Amniotic epithelial cell (primary cell): ENCODE results near the gene ADSS1.

Experiments used
- DNase-seq: peaks from one replicate; pipeline ENCODE4 v3.0.0-alpha.2; 2010; ENCODE audit warnings: low read depth

Gene ADSS1

DNA sequence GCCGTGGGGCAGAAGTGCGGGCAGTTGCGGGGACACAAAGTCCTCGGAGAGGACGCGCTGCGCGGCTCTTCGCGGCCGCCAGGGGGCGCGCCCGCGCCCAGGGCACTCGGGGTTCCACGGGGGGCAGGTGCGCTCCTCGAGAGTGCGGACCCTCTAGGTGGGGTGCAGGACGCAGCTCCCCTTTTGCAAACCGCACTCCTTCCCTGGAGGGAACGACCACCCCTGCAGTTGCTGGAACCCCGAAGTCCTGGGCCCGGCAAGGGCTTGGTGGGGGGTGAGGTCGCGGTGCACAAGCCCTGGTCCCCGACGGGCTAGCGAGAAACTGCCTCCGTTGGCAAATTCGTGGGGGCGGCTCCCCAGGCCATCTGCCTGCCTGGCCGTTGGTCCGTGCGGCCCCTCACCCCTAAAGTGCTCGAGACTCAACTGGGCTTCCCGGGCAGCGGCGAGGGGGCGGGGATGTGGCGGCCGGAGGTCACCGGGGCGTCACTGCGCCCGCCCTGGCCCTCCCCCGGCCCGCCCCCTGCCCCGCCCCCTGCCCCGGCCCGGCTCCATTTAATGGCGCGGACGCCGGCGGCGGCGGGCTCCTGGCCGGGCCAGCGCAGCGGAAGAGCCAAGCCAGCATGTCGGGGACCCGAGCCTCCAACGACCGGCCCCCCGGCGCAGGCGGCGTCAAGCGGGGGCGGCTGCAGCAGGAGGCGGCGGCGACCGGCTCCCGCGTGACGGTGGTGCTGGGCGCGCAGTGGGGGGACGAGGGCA lies at the start of gene ADSS1:
TSS of gene ADSS1 (plus strand) at position 579 of the 756 bp plus-strand sequence. CDS start at position 621, 42 bp downstream.
- no peak for DNase-seq

DNA sequence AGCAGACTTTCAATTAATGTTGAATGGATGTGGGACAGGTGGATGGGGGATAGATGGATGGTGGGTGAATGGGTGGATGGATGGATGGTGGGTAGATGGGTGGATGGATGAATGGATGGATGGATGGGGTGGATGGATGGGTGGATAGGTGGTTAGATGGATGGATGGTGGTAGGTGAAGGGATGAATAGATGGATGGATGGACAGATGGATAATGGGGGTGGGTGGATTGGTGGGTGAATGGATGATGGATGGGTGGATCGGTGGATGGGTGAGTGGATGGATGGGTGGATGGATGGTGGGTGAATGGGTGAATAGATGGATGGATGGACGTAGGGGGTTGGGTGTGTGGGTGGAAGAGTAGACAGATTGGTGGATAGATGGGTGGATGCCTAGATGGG lies 48.6 kb upstream of the ADSS1 start:
- no peak for DNase-seq

DNA sequence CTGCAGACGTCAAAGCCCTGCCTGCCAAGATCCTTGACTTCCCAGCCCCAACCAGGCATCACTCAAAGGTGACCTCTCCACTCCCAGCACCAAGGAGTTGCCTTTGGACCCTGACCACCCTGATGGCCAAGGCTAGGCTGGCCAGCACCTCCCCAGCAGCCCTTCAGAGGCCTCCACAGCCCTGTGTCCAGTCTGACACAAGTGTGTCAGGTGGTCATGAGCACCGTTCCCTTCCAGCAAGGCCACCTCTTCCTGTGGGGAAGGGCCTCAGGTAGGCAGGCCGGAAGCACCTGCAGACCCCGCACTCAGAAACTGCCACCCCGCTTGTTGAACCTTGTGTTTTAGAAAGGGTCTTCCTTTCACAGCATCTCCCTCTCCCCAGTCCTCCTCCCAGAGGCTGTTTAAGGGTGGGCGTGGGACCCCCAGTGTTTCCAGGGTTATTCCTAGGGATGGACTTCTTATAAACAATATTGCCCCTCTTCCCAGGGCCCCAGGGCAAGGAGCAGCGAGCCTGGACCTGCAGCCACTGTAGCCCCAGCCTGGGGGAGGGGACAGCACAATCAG lies 47.8 kb upstream of the ADSS1 start:
- no peak for DNase-seq

DNA sequence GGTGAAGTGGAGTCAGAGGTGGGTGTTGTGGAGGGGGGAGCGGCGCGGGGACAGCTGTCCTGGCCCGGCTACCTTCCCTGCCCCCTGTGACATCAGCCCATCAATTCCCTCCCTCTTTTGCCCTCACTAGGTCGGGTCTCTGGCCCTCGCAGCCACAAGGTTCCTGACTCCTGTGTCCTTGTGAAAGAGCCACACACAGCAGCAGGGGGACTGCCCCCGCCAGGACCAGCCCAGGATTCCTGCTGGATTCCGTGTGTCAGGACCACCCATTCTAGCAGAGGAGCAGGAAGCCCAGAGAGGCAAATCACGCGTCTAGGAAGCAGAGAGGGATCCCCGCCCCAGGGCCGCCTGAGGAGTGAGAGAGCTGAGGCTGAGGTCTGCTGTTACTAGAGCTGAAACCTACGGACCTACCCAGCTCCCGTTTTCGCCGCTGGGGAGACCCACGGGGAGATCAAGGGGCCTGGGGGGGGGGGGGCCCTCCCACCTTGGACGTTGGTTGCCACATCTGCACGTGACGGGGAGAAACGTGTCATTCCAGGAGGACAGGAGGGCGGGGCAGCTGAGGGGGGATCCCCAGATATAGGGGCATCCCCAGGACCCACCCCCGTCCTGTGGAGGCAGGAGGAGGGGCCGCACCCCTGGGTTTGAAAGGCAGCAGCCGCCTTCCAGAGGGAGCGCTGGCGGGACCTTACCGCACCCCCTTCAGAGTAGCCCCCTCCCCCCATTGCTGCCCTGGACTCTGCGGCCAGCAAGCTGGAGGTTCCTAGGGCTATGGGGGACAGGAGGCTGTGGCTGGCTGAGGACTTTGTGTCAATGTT lies 47.1 kb upstream of the ADSS1 start:
- DNase-seq, result no peak

DNA sequence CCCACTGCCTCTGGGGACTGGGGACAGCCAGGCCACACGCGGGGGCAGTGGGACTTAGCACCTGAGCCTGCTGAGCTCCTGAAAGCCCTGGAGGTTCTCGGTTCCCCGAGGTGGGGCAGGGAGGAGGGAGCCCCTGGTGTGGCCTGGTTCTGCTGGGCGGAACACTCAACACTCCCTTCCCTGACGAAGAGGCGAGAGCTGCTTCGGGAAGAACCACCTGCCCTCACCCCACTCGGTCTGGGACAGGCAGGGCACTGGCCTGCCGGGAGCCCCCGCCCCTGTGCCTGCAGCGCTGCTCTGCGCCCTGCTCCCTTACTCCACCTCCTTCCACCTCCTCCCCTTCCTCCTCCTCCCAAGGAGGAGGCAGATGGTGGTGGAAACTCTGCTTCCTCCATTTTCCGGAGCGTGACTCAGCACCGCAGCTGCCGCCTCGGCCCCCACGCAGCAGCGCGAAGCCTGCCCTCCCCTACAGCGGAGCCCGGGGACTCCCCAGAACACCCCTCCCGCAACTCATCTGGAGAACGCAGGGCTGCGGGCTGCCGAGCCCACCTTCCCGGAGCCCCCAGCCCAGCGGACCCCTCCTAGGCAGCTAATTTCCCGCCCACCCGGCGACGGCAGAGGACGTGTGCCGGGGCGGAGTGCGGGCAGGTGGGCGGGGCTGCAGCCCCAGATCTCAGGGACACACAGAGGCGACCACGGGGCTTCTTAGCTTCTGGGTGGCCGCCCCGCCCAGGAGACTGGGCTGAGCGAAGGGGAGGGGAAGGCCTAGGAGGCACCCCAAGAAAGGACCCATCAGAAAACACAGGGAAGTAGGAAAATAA lies 46.3 kb upstream of the ADSS1 start:
- peak; percentile 81 for DNase-seq

DNA sequence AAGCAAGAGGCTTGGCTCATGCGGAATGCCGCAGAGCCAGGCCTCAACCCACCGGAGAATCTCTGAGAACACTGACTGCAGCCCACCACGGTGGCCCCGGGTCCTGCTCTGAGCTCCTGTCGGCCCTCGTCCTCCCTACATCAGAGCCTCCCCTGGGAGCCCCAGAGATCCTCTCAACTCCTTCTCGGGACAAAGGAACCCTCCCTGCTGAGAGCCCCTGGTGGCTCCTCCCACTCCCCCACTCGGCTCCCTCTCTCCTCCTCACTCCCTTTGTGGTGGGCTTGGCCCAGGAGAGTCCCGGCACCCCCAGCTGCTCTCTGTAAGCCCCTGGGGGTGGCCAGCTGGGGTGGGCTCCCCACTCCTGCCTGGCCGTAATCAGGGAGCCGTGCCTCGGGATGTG lies 45.7 kb upstream of the ADSS1 start:
- no peak for DNase-seq

DNA sequence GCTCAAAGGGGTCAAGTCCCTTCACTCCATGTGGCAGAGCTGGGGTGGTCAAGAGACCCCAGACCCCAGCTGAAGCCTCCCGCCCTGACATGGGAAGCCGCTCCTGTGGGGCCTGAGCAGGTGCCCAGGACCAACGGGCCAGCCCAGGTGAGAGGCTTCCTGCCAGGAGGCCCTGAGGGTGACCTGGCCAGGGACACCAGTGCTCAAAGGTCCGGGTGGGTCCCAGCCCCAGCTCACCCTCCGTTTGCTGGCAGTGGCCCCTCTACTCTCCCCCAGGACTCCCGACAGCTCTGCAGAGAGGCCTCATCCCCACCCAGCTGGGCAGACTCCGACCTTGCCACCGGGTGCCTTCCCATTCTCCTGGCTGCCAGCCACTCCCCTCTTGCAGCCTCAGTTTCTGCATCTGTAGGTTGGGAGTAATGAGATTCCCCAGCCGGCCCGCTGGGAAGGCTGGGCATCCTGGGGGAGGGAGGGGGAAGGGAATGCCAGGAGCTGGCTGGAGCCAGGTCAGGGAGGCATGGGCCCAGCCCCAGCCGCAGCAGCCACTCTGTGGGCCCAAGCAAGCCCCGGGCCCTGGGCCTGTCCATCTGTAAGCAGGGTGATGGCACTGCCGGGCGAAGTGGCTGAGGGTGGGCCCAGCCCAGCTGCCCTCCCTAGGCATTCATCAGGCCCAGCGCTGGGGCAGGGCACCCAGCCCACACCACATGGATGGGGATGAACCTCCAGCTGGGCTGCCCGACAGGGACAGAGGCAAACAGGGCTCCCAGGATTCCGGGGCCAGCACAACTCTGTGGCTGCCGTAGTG lies 44.9 kb upstream of the ADSS1 start:
- DNase-seq, result no peak

DNA sequence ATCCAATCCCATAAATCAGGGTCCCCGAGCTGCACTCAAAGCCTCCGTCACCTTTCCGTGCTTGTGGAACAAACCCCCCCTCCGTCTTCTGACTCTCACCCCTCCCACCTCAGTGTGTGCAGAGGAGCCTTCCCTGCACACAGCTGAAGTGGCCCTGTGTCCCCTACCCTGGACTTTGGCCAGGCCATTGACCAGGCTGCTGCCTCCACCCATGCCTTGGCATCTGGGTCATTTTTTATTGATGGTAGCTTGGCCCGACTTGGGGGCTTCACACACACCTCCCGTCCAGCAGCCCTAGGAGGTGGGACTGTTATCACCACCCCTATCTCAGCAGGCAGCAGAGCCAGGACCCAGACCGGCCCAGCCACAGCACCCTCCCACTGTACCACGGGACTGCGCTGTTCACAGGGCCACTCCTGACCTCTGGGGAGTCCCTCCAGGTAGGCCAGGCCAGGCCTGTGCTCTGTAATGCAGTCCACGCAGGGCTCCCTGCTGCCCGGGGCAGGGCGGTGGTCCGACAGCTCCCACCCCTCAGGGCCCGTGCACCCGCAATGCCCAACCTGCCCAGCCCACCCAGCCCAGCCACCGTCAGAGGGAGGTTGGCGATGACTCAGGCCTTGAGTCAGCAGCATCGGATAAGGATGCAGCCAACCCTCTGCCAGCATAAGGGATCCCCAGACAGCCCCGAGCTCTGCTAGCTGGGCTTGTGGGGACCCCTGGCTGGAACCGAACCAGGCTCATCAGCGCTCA lies 43.8 kb upstream of the ADSS1 start:
- peak; percentile 81 for DNase-seq

DNA sequence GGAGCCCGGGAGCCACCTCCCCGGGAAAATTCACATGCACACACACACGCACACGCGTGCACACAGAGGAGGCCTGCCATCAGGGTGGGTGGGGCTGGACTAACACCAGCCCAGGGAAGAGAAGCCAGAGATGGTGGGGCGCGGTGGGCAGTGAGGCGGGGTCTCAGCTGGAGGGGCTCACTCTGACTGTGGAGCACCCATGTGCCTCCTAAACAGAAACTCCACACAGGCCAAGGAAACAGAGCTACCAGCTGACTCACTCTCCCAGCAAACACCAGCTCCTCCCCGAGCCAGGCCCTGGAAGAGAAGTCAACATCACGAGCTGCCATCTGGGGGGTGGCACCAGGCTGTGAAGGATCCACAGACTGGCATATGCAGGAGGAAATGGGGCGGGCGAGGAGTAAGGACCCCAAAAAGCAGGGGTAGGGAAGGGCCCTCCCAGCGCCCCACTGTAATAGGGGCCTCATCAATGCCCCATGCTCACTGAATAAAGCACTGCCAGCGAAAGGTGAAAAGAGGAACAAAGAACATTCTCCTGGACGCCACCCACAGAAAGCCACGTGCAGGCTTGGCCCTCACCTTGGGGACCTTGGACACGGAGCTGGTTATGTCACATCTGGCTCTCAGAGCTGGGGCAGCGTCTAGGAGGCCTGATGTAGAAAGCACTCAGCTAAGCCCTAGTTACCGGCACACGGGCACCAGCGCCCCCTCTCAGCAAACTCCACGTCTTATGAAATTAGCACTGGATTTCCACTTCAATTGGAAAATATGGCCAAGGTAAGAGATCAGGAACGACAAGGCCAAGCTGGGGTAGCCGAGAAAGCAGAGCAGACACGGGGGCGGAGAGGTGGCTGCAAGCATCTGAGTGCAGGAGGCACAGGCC lies 43.0 kb upstream of the ADSS1 start:
- peak; percentile 91 for DNase-seq

DNA sequence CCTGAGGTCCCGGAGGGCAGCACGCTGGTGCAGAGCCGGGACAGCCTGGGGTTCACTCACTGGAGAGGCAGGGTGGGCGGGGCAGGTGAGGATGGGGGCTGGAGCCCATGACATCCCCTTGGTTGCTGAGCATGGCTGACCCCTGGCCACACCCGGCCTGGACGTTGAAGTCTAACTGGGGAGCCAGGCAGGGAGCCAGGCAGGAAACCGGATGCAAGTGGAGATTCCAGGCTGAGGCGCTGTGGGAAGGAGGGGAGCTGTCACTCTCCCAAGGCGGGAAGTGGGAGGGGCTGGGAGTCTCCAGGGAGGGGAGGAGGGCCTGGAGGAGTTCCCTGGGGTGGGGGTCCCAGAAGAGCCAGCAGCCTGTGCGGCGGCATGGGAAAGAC lies 42.3 kb upstream of the ADSS1 start:
- DNase-seq, result peak; percentile 82

DNA sequence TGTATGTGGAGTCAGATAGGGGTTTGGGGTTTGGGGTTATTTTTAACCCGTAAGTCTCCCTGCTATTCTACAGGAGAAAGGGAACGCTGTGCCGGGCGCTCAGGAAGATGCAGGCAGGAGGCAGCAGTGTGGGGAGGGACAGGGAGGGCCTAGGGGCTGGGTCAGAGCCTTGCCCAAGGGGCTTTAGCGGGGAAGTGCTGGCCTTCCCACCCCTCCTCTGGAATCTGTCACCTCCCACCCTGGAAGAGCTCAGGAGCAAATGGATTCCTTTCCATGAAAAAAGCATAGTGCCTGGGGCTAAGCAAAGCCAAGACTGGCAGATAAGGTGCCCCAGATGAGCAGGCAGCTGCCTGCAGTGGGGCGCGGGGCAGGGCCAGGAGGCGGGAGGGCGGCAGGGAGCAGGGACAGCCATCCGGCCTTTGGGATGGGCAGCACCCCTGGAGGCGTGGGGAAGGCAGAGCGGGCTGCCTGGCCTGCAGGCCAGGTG lies 41.9 kb upstream of the ADSS1 start:
- no peak for DNase-seq

DNA sequence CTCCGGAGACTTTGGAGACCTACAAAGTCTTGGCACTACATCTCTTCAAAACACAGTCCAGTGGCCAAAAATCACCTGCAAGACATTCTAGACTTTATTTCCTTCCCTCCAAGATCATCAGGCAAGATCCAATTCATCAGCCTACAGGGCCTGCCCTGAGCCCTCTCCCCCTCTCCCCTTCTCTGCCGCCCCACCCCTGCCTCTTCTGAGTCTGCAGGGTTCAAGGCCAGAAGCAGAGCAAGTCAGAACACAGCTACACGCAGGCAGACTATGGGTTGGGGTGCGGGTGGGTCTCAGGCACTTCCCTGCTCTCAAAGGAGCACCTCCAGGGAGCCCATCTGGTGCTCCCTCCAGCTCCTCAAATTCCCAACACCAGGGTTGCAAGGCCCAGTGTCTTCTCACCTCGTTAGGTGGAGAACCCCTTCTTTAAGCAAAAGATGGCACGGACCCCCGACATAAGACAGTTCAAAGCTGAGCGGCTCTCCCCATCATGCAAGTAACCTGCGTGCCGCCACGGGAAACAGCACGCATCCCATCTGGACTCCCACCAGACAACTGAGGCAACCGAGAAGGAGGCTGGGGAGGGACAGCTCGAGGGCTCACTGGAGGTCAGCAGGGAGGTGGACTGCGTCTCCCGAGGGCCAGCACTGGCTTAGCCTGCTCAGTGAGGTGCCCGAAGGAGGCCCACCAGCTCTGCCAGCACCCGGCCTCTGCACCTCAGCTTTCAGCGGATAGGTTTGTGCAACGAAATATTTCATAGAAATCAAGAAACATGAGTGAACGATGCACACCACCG lies 40.2 kb upstream of the ADSS1 start:
- DNase-seq, result no peak

DNA sequence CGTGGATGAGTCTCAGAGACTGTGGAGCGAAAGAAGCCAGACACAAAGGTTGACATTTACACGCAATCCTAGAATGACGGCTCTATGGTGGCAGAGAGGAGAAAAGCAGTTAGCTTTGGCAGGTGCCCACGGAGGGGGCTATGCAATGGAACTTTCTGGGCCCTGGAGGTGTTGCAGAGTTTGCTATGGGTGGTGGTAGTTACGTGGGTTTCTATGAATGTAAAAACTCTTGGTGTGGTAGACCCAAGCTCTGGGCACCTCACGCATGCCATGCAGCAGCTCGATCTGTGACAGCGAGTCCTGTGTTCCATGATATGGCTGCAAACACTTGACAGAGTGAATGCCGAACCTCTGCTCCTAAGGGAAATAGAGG lies 39.6 kb upstream of the ADSS1 start:
- no peak for DNase-seq

DNA sequence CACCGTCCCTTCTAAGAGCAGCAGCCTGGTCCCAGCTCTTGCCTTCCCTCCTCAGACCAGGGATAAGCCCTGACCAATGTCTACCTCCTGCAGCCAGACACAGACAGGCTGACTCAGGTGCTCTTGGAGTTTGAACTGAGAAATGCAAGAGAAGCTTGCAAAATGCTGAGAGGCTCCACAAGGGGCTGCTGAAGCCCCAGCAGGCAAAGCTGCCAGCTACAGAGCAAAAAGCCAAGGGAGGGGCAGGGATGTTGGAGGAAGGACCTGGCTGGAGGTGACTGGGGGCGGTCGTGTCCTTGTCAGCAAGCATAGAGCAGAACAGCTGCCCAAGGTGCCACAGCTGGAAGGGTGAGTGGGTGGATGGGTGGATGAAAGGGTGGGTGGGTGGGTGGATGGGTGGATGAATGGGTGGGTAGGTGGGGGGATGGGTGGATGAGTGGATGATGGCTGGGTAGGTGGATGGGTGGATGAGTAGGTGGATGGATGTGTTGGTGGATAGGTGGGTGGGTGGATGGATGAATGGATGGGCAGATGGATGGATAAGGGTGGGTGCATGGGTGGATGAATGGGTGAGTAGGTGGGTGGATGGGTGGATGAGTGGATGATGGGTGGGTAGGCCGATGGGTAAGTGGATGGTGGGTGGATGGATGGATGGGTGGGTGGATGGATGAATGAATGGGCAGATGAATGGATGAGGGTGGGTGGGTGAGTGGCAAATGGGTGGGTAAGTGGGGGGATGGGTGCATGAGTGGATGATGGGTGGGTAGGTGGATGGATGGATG lies 38.6 kb upstream of the ADSS1 start:
- DNase-seq, result no peak

DNA sequence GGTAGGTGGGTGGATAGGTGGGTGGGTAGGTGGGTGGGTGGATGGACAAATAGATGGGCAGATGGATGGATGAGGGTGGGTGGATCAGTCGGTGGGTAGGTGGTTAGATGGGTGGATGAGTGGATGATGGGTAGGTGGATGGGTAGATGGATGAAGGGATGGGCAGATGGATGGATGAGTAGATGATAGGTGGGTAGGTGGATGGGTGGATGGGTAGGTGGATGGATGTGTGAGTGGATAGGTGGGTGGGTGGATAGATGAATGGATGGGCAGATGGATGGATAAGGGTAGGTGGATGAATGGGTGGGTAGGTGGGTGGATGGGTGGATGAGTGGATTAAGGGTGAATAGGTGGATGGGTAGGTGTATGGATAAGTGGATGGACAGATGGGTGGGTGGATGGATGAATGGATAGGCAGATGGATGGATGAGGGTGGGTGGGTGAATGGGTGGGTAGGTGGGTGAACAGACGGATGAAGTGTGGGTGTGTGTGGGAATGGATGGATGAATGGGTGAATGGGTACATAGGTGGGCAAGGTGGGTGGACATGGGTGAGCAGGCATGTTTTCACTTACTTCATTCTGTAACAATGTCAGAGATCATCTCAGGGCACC lies 37.9 kb upstream of the ADSS1 start:
- DNase-seq, result no peak

DNA sequence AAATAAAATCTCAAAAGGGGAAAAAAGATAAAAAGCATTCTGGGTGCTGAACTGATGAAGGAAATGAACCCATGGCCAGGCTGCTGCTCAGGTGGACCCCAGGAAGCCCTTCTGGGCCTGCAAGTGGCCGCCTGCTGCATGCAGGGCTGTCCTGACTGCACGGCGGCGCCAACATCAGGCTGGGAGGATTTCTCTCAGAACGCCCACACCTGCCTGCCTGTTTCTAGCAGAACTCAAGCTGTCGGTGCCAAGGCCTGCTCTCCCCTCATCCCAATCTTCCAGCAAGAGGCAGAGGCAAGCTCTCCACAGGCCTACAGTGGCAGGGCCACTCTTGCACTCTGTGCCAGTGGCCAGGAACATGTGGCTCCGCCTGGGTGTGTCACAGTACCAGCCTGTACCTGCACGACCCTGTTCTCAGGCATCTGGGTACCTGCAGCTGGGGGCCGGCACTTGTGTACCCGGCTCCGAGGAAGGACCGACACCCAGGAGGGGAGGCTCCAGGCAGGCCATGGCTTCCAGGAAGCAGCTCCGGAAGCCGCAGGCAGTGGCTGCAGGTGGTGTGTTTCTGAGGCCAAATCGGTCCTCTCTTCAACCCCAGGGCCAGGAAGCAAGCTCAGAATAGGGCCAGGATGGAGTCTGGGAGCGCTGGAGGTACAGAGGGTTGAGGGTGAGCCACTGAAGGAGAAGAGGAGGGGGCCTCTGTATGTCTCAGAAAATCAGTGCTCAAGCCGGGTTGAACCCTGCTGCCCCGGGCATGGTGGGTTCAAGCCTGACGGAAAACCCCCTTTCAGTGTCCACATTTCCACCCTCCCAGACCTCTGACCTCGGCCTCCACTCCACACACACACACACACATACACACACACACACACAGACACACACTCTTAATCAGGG lies 37.2 kb upstream of the ADSS1 start:
- DNase-seq, result no peak
